Activated naive CD8-positive, alpha-beta T cell treated with anti-CD3 and anti-CD28 coated beads, Interleukin-2, amount 50 U/mL, for 16 hours (primary cell): ENCODE measurements around the gene AOX1.
"Not testable (repeated sequence)": the region's sequence is repeated elsewhere in the genome, so short reads cannot be mapped to it uniquely, and the experiment has no call there.

ENCODE experiments used
- DNase-seq: peaks from one replicate; pipeline ENCODE4 v3.0.0-alpha.2; 2020; ENCODE audit warnings: low read depth, low spot score

AOX1 gene

DNA sequence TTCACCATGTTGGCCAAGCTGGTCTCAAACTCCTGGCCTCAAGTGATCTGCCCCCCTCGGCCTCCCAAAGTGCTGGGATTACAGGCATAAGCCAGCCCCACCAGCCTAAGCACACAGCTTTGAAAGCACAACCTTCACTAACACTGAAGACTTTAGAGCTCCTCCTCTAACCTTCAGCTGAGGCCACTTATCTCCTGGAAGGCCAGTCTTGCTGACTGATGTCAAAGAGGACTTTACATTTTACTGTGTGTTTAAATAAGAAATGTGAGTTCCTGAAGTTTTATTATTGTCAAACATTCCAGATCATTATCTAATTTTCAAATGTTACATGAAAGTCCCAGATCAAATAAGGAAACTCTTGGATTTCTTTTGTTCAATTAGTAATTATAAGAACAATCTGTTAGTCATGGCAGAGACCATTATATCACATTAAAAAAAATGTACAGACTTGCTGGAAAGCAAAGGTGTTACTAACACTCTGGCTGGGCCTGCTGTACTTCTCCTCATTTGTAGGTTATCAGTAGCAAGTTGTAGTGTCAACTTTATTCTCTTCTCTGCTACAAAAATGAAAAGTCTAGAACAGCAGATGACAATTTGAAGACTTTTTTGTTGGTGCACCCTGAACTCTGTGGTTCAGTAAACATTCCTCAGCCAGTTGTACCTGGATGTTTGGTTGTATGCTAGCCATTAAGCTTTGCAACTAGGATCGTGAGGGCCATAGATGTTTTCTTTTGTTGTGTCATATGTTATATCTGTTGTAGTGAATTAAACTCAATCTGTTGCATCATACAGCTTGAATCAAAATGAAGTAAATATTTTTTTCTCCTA, 80.0 kb downstream of the AOX1 start:
- no peak for DNase-seq

DNA sequence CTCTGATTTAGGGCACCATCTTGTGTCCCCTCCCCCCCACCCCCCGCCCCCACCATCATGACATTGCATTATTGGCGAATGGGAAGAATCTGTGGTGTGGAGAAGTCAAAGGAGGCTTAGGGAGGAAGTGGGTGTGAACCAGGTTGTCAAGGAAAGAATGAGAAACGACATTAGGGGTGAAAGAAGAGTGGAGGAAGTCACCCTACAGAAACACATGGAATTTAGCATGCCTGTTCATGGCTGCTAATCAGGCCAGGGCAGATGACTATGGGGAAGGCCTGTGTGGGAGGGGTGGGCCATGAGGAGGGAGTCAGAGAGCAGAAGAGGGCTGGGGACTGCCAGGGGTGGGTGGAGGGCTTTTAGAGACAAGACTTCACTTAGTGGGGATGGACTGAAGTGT, 81.6 kb downstream of the AOX1 start:
- no peak for DNase-seq

- DNase-seq: no peak
These were observed 82.7 kb downstream of the AOX1 start for GRCh38 chr2:200668478-200668877.

DNA sequence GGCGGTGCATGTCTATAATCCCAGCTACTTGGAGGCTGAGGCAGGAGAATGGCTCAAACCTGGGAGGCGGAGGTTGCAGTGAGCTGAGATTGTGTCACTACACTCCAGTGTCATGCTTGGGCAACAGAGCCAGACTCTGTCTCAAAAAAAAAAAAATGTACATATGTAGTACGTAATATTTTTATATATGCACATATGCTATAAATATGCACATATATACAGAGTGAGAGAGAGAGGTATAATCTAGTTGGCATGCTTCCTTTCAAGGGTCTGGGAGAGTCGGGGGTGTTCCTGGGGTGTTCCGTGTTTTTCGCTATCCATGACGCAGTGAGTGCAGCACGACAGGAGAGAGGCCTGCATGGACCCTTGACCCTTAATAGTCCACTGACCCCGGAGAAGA, 83.5 kb downstream of the AOX1 start:
- no peak for DNase-seq

DNA sequence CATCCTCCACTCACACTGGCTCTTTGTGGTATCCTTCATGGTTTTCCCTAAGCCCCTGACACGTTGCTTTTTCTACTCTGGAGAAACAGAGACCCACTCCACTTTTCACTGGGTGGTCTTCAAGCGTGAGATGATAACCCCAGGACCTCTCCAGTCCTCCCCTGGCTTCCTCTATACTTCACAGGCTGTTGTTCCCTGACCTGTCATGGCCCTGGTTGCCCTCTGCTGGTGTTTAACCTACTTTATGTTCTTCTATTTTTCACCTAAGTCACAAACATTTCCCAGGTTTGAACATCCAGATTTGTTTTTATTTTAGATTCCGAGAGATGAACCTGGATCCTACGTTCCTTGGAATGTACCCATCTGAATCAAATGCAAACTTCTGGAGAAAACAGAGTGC, 84.5 kb downstream of the AOX1 start:
- no peak for DNase-seq

DNA sequence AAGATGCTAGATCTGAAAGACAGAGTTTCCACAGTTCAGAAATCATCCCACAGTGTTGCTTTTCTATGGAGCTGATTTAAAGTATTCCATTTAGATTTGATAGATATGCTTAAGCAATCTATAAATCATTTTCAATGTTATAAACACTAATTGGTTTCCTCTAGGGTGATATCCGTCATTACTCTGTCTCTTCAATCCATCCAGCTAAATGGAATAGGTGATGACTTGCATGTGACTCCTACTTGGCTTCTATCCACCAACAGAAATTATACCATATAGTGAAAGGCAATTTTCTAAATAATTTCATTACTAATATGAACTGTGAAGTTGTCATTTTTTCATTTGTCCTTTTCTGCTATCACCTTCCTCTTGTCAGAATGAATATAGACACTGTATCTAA, 84.9 kb downstream of the AOX1 start:
- DNase-seq: no peak

DNA sequence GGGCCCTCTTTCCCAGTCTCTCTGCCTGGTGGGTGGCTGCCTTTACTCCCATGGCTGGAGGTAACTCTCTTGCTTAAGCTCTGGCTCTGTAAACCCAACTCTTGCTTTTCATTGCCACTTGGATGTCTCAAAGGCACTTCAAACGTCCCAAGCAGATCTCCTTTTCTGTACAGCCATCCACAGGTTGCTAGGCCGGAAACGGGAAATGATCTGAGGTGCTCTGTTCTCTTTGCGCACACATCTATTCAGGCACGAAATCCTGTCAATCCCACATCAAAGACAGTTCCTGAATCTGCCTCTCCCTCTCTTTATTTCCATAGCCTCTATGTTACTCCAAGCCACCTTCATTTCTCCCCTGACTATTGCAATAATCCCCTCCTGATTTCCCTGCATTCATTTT, 87.4 kb downstream of the AOX1 start:
- DNase-seq: no peak

DNA sequence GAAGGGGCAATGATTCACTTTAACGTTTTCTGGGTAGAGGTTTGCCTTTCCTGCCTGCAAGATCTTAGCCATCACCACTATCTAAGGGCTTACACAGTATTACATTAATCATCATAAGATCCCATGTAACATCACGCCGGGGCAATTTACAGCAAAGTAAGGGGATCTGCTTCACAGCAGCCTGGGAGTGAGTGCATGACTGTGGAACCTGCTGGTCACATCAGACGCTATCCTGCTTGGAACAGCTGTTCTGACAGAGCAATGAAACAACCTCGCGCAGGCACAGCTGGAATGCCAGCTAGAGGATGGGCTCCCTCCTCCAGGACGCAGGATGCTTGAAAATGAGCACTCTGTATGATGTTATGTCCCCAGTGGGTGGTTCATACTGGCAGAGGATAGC, 89.0 kb downstream of the AOX1 start:
- DNase-seq: no peak

DNA sequence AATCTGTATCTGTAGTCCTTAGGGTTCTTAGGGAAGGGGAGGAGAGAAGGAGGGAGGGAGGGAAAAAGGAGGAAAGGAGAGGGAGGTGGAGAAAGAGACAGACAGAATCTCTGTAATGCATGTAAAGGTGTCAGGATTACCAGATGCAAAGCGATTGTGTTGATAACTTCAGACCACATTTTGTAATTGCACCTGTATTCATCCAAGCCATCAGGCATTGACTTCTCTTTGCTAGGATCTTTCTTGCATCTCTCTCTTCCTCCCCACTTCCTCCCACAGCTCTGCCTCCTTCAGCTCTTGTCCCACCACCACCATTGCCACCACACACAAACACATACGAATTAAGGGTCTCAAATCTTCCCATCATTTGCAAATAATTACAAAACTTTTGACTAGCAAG, 91.4 kb downstream of the AOX1 start:
- no peak for DNase-seq

DNA sequence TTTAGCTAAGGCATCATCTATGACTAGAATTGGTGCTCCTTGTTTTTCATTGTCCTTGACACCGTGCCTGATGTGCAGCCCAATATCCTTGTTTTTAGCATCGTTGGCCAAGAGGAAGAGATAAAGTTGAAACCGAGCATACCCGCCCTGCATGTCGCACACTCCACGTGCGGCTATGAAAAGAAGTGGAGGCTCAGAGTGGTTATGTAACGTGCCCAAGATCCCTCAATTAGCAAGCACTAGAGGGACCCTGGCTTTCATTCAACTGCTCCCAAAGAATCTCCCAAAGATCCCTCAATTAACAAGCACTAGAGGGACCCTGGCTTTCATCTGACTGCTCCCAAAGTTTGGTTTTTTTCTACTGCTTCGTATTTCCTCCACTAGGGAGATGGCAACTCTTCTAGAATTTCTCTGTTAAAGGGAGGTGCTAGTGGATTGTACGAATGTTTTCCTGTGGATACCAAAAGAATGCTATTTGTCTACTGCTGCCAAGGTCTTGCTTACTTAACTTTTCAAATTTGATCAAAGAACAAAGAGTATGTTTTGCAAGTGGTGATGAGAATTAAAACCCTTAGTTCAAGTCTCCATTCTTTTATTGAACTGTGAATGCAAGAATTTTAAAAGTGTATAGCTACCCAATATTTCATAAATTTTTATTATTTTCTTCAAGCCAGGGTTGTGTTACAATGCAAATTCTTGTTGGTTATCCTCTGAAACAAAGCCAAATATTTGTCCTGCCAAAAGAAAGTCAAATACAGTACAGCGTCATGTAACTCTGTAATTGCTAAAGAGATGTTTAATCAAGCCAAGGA, 92.1 kb downstream of the AOX1 start:
- no peak for DNase-seq

DNA sequence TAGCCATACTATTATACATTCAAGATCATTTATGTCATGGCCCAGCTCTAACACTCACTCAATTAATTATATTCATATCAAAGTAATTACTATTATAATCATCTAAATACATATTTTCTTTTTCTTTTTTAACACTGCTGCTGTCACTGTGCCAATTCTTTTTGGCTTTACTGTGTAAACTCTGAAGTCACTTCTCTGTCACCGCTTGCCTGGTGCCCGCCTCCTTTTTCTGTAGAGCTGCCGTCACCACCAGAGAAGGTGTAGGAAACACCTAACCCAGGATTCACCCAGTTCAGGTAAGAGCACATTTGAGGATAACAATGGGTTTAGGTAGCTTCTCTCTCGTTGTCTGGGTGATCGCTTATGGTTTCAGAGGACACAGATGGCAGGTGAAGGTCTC, 93.3 kb downstream of the AOX1 start:
- DNase-seq: no peak

DNA sequence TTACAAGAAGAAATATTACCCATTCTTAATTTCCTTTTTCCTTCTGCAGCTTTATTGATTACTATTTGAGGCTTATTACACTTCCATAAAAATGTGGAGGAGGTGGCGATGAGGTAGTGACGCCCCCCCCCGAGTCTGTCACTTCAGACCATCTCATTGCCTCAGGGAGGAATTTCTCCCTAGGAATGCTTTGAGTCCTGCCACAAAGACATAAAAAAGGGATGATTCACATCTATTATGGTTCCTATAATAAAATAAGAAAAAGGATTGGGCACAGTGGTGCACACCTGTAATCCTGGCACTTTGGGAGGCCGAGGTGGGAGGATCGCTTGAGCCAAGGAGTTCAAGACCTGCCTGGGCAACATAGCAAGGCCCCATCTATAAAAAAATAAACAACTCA, 93.7 kb downstream of the AOX1 start:
- DNase-seq: no peak

GRCh38 chr2:200681697-200682096, 95.9 kb downstream of the AOX1 start:
- DNase-seq: no peak

DNA sequence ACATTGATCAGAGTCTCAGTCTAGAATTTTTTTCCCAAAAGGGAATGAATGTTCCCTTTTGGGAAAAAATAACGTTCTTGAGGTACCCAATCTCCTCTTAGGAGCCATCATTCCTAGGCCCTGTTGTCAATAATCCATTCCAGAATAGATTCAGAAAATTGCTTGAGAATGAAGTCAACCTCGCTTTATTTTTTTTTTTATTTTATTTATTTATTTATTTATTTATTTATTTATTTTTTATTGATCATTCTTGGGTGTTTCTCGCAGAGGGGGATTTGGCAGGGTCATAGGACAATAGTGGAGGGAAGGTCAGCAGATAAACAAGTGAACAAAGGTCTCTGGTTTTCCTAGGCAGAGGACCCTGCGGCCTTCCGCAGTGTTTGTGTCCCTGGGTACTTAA, 96.6 kb downstream of the AOX1 start:
- DNase-seq: not testable (repeated sequence)

- DNase-seq: no peak
These were observed 102.4 kb downstream of the AOX1 start for GRCh38 chr2:200687922-200688920.

GRCh38 chr2:200689115-200689514, 103.3 kb downstream of the AOX1 start:
- no peak for DNase-seq

GRCh38 chr2:200693836-200694470, 108.1 kb downstream of the AOX1 start:
- no peak for DNase-seq

DNA sequence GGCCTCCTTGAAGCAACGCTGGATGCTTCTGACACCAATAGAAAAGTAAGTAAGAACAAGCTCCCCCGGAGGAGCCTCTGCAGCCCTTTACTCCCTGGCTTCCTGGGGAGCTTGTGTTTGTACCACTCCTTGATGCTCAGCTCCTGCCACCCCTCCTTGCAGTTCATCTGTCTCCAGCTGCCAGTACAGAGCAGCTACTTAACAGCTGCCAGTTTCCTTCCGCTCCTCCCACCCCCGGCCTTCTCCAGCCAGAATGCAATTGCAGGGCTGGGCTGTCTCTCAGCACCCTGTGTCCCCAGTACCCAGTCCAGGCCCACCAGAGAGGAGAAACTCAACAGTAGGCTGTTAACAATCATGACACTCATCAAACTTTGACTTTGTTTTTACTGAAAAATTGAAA, 109.4 kb downstream of the AOX1 start:
- DNase-seq: no peak

DNA sequence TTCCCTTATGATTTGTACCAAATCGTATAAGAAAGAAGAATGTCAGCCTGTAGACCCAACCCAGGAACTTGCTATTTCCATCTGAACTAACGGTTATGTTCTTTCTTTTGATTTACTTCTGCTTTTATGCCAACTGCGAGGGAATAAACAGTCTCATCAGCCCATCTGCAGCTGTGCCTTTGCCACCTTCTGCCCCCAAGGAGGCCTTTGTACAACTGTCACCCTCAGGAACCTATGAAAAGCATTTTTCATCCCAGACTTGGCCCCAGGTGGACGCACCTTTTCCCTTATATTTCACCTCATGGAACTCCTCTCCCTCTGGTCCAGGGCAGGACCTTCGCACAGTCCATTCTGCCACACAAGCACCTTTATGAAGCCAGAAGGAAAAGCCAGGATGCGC, 109.8 kb downstream of the AOX1 start:
- no peak for DNase-seq

DNA sequence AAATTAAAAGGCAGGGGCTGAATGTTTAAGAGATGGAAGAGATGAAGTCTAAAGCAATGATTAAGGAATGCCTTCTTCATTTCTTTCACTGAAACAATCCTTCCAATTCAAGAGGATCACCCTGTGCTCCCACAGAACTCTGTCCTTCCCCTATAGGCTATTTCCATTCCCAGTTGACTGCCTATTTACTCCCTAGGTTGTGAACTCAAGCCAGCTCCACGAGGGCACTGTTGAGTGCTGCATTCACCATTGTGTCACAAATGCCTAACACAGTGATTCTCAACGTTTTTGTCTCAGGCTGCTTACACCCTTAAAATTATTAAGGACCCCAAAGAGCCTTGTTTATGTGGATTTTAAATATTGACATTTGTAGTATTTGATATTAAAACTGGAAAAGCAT, 112.4 kb downstream of the AOX1 start:
- no peak for DNase-seq

- no peak for DNase-seq
These were observed 113.5 kb downstream of the AOX1 start for GRCh38 chr2:200699310-200699709.
